Caco-2 (cell line): ENCODE results near the gene GPC6. TPM values are rescaled to one million over a fixed set of nuclear protein-coding genes. Genes with fewer than 3 reads are reported as not detected.

Experiments
- BruUV-seq: library from RNA; stranded (reverse); fragments of 400-500 nt; replicated peaks from 2 replicates; lab custom pipeline; 2021; lab: Mats Ljungman, UMichigan
- CTCF ChIA-PET: fragments of 300-600 bp; sonication (Branson Sonifier 250); formaldehyde crosslinking; loops from one replicate; lab custom pipeline; 2022; ENCODE audit warnings: antibody characterized with exemption; lab: Charles Lee
- POLR2A ChIA-PET: fragments of 300-600 bp; sonication (Branson Sonifier 250); formaldehyde crosslinking; loops from one replicate; lab custom pipeline; 2022; ENCODE audit warnings: antibody characterized with exemption; lab: Charles Lee
- DNase-seq, 2 experiments: peaks; one replicate each; pipeline versions ENCODE4 v3.0.0 to v3.0.0-alpha.2; 2020 to 2022
- H3K27me3 ChIP-seq: replicated peaks from 2 replicates; pipeline ENCODE4 v1.6.0; 2011; ENCODE audit warnings: low read length; ENCODE audit not compliant: control insufficient read depth, insufficient read depth
- H3K36me3 ChIP-seq: 2 replicates; pipeline ENCODE4 v1.5.1; 2011; ENCODE audit warnings: low read length; ENCODE audit not compliant: control insufficient read depth, insufficient read depth
- H3K4me1 ChIP-seq: fragments of 250-450 bp; sonication (Bioruptor Pico); 2 replicates; pipeline ENCODE4 v1.5.1; 2020; ENCODE audit warnings: mild to moderate bottlenecking
- H3K4me3 ChIP-seq: 2 replicates; pipeline ENCODE4 v1.5.1; 2011; ENCODE audit warnings: low read depth, mild to moderate bottlenecking, control low read depth, low read length
- H3K9me3 ChIP-seq: fragments of 250-450 bp; sonication (Bioruptor Pico); 2 replicates; pipeline ENCODE4 v1.5.1; 2020; ENCODE audit warnings: mild to moderate bottlenecking, moderate library complexity
- H3K27ac Mint-ChIP-seq: one replicate; pipeline ENCODE4 v1.8.0; 2022; ENCODE audit warnings: mixed read lengths; ENCODE audit not compliant: unreplicated experiment
- H3K27me3 Mint-ChIP-seq: one replicate; pipeline ENCODE4 v1.8.0; 2022; ENCODE audit warnings: mixed read lengths; ENCODE audit not compliant: insufficient read depth, unreplicated experiment
- H3K36me3 Mint-ChIP-seq: one replicate; pipeline ENCODE4 v1.8.0; 2022; ENCODE audit warnings: mild to moderate bottlenecking, mixed read lengths; ENCODE audit not compliant: insufficient read depth, unreplicated experiment
- H3K4me1 Mint-ChIP-seq: one replicate; pipeline ENCODE4 v1.8.0; 2022; ENCODE audit warnings: low read depth, mixed read lengths; ENCODE audit not compliant: unreplicated experiment
- H3K4me3 Mint-ChIP-seq: one replicate; pipeline ENCODE4 v1.8.0; 2022; ENCODE audit warnings: mild to moderate bottlenecking, moderate library complexity, mixed read lengths; ENCODE audit not compliant: unreplicated experiment
- H3K9me3 Mint-ChIP-seq: one replicate; pipeline ENCODE4 v1.8.0; 2022; ENCODE audit warnings: mixed read lengths; ENCODE audit not compliant: unreplicated experiment
- intact Hi-C: fragments of 100-400 bp; cut with micrococcal nuclease; formaldehyde crosslinking; loops from one replicate; pipeline ENCODE4 v1.10.0; 2022; ENCODE audit not compliant: unreplicated experiment
- total RNA-seq: library from RNA; stranded (reverse); gene quantifications from 2 replicates; pipeline ENCODE4 v1.2.3, GENCODE V29; 2022
- TF ChIP-seq, protein P1 (sequence below), 2 experiments: fragments of 200-600 bp in 1 of 2; IDR thresholded peaks; 1 replicate in 1 of 2; 2 replicates in 1 of 2; pipeline versions ENCODE4 v1.5.1 to v1.8.0; 2011 to 2022; ENCODE audit warnings: antibody characterized with exemption in 1 of 2, control low read depth in 1 of 2, inconsistent platforms in 1 of 2, low read depth in 1 of 2, low read length in 1 of 2, mild to moderate bottlenecking in 1 of 2, moderate library complexity in 1 of 2; ENCODE audit not compliant: insufficient read depth in 1 of 2, severe bottlenecking in 1 of 2, unreplicated experiment in 1 of 2

The GPC6 gene
- total RNA-seq, 1 experiment from 2014 or later: 0.16 TPM

DNA sequence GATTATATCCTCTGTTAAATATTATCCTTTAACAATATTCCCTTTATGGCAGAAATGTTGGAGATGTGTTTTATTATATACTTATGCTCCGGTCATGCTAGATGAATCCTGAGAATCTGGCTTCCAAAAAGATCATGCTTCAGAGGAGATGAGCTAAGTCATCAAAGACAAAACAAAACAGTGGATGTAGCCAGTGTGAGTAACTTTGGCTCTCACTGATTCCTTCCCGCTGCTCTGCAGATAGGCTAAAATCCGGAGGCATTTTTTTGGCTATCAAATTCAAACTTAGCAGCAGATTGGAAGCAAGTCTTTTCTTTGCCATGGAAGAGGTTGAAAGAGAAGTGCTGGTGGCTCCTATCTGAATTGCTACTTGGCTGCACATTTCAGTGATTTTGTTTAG lies 295.9 kb downstream of the GPC6 start:
- no peaks in the 10 kb centered on the region for H3K4me1 ChIP-seq
- no peak overlapping the region for H3K4me3 ChIP-seq
- no peaks in the 10 kb centered on the region for H3K9me3 ChIP-seq
- POLR2A ChIA-PET: no interaction called here
- H3K27me3 Mint-ChIP-seq: peaks cover 2% of the 10 kb centered on the region
- no peaks in the 10 kb centered on the region for H3K9me3 Mint-ChIP-seq
- no peaks in the 10 kb centered on the region for H3K27me3 ChIP-seq
- H3K4me1 Mint-ChIP-seq: no peaks in the 10 kb centered on the region
- no peaks in the 10 kb centered on the region for H3K36me3 ChIP-seq
- H3K36me3 Mint-ChIP-seq: no peaks in the 10 kb centered on the region
- no peak overlapping the region for H3K27ac Mint-ChIP-seq
- TF ChIP-seq, protein P1, sequence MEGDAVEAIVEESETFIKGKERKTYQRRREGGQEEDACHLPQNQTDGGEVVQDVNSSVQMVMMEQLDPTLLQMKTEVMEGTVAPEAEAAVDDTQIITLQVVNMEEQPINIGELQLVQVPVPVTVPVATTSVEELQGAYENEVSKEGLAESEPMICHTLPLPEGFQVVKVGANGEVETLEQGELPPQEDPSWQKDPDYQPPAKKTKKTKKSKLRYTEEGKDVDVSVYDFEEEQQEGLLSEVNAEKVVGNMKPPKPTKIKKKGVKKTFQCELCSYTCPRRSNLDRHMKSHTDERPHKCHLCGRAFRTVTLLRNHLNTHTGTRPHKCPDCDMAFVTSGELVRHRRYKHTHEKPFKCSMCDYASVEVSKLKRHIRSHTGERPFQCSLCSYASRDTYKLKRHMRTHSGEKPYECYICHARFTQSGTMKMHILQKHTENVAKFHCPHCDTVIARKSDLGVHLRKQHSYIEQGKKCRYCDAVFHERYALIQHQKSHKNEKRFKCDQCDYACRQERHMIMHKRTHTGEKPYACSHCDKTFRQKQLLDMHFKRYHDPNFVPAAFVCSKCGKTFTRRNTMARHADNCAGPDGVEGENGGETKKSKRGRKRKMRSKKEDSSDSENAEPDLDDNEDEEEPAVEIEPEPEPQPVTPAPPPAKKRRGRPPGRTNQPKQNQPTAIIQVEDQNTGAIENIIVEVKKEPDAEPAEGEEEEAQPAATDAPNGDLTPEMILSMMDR (IDR thresholded peaks at IDR 0.05; ENCODE audit: insufficient read depth in 1 of 2, low read depth in 1 of 2, low read length in 1 of 2, severe bottlenecking in 1 of 2, unreplicated experiment in 1 of 2): no peak
- H3K4me3 Mint-ChIP-seq: no peak overlapping the region
- no peak for DNase-seq
- BruUV-seq: no TSS peak
- CTCF ChIA-PET: no interaction called here
- intact Hi-C loops: no loop called here

DNA sequence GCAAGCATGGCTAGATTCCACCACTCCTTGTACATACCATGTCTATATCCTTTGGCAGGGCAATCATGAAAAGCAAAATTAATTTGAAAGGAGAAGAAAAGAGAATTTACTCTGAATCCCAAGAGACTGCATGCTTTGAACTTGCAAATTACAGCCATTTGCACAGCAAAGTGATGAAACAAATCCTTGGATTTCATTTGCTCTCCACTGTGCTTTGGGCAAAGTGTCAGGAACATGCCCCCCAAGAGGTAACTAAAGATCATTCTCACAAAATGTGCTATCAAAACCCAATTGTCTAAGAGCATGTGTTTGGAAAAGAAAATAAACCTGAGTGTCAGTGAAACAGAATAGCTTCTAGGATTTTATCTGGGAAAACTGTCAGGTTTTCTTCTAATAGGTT lies 298.5 kb downstream of the GPC6 start:
- no peak overlapping the region for H3K27ac Mint-ChIP-seq
- no peak overlapping the region for H3K4me3 Mint-ChIP-seq
- Histone ChIP-seq H3K4me1 (no peaks in the 10 kb centered on the region), H3K9me3 (no peaks in the 10 kb centered on the region), H3K27me3 (no peaks in the 10 kb centered on the region; the same call in 1 of the 2 replicates), H3K36me3 (no peaks in the 10 kb centered on the region), H3K4me3 (no peak overlapping the region)
- no peaks in the 10 kb centered on the region for H3K9me3 Mint-ChIP-seq
- H3K4me1 Mint-ChIP-seq: no peaks in the 10 kb centered on the region
- POLR2A ChIA-PET: no interaction called here
- no peak for DNase-seq
- CTCF ChIA-PET: no interaction called here
- H3K27me3 Mint-ChIP-seq: peaks cover 2% of the 10 kb centered on the region
- TF ChIP-seq, protein P1 (IDR thresholded peaks at IDR 0.05; ENCODE audit: insufficient read depth in 1 of 2, low read depth in 1 of 2, low read length in 1 of 2, severe bottlenecking in 1 of 2, unreplicated experiment in 1 of 2): no peak
- BruUV-seq: no TSS peak
- H3K36me3 Mint-ChIP-seq: no peaks in the 10 kb centered on the region
- intact Hi-C loops: no loop called here

- BruUV-seq: no TSS peak
- H3K27me3 Mint-ChIP-seq: no peaks in the 10 kb centered on the region
- no peaks in the 10 kb centered on the region for H3K36me3 Mint-ChIP-seq
Observed at GRCh38 chr13:93527748-93528297, 301.2 kb downstream of the GPC6 start.

More at GRCh38 chr13:93527748-93528297, 301.2 kb downstream of the GPC6 start:
- Mint-ChIP-seq H3K9me3 (no peaks in the 10 kb centered on the region), H3K27ac (no peak overlapping the region), H3K4me3 (no peak overlapping the region), H3K4me1 (no peaks in the 10 kb centered on the region)
- Histone ChIP-seq H3K4me1 (no peaks in the 10 kb centered on the region), H3K27me3 (no peaks in the 10 kb centered on the region; the same call in 1 of the 2 replicates), H3K4me3 (no peak overlapping the region), H3K9me3 (no peaks in the 10 kb centered on the region), H3K36me3 (no peaks in the 10 kb centered on the region)
- ChIA-PET POLR2A (no interaction called here), CTCF (no interaction called here)
- intact Hi-C loops: no loop called here
- DNase-seq: no peak
- TF ChIP-seq, protein P1 (IDR thresholded peaks at IDR 0.05; ENCODE audit: insufficient read depth in 1 of 2, low read depth in 1 of 2, low read length in 1 of 2, severe bottlenecking in 1 of 2, unreplicated experiment in 1 of 2): no peak
